GM23338 (cell line): Measurements from ENCODE around the gene TEDC1. TPM values are rescaled to one million over a fixed set of nuclear protein-coding genes. Genes with fewer than 3 reads are reported as not detected.

Experiments used
- ATAC-seq: fragments of 200-7000 bp; cut with Tn5 transposase; 3 replicates; pipeline ENCODE4 v1.9.1; 2020
- DNase-seq: peaks from one replicate; pipeline ENCODE4 v3.0.0-alpha.2; 2015; ENCODE audit warnings: low spot score
- H2AFZ ChIP-seq: fragments of 200-600 bp; sonication (generic); 2 replicates; pipeline ENCODE4 v1.8.0; 2016; ENCODE audit warnings: antibody characterized with exemption, mild to moderate bottlenecking, moderate library complexity
- H3F3A ChIP-seq: fragments of 200-600 bp; sonication (generic); replicated peaks from 2 replicates; pipeline ENCODE4 v1.8.0; 2017; ENCODE audit warnings: antibody characterized with exemption, mixed run types, low read depth
- H3K27ac ChIP-seq: fragments of 200-600 bp; sonication (generic); 2 replicates; pipeline ENCODE4 v1.6.1; 2016; ENCODE audit warnings: low read depth
- H3K27me3 ChIP-seq: fragments of 200-600 bp; sonication (generic); 2 replicates; pipeline ENCODE4 v1.8.0; 2016; ENCODE audit warnings: mild to moderate bottlenecking, mixed run types, moderate library complexity; ENCODE audit not compliant: insufficient read depth
- H3K36me3 ChIP-seq: fragments of 200-600 bp; sonication (generic); 2 replicates; pipeline ENCODE4 v1.8.0; 2016; ENCODE audit warnings: mild to moderate bottlenecking; ENCODE audit not compliant: insufficient read depth
- H3K4me1 ChIP-seq: fragments of 200-600 bp; sonication (generic); 2 replicates; pipeline ENCODE4 v1.8.0; 2016; ENCODE audit warnings: mild to moderate bottlenecking, moderate library complexity; ENCODE audit not compliant: insufficient read depth
- H3K4me2 ChIP-seq: fragments of 200-600 bp; sonication (generic); 2 replicates; pipeline ENCODE4 v1.7.1; 2017; ENCODE audit warnings: mixed run types
- H3K4me3 ChIP-seq: fragments of 200-600 bp; sonication (generic); 2 replicates; pipeline ENCODE4 v1.6.1; 2016; ENCODE audit warnings: mixed run types
- H3K79me2 ChIP-seq: fragments of 200-600 bp; sonication (generic); replicated peaks from 2 replicates; pipeline ENCODE4 v1.8.0; 2017; ENCODE audit warnings: mild to moderate bottlenecking; ENCODE audit not compliant: insufficient read depth
- H3K9me2 ChIP-seq: fragments of 200-600 bp; sonication (generic); 2 replicates; pipeline ENCODE4 v1.8.0; 2017; ENCODE audit not compliant: insufficient read depth
- H4K20me1 ChIP-seq: fragments of 200-600 bp; sonication (generic); replicated peaks from 2 replicates; pipeline ENCODE4 v1.8.0; 2017; ENCODE audit warnings: mild to moderate bottlenecking; ENCODE audit not compliant: insufficient read depth
- H3K27ac Mint-ChIP-seq: 2 replicates; pipeline ENCODE4 v1.8.0; 2020; ENCODE audit warnings: inconsistent platforms, mild to moderate bottlenecking, moderate library complexity, mixed read lengths
- H3K27me3 Mint-ChIP-seq: 3 replicates; pipeline ENCODE4 v1.8.0; 2022; ENCODE audit warnings: low read depth, mild to moderate bottlenecking, moderate library complexity, mixed read lengths, inconsistent platforms; ENCODE audit not compliant: insufficient read depth, poor library complexity
- H3K36me3 Mint-ChIP-seq: 3 replicates; pipeline ENCODE4 v1.8.0; 2021; ENCODE audit warnings: low read depth, mild to moderate bottlenecking, inconsistent platforms, moderate library complexity, mixed read lengths
- H3K4me1 Mint-ChIP-seq: 3 replicates; pipeline ENCODE4 v1.8.0; 2020; ENCODE audit warnings: mild to moderate bottlenecking, inconsistent platforms, mixed read lengths
- H3K4me3 Mint-ChIP-seq: 3 replicates; pipeline ENCODE4 v1.8.0; 2021; ENCODE audit warnings: moderate library complexity, mild to moderate bottlenecking, inconsistent platforms, mixed read lengths
- H3K9me3 Mint-ChIP-seq: 3 replicates; pipeline ENCODE4 v1.8.0; 2020; ENCODE audit warnings: moderate library complexity, mild to moderate bottlenecking, inconsistent platforms, mixed read lengths
- CREB1 ChIP-seq: fragments of 250-450 bp; sonication (Bioruptor Pico); IDR thresholded peaks from 2 replicates; pipeline ENCODE4 v1.5.0; 2020; ENCODE audit warnings: low read depth, mild to moderate bottlenecking, moderate library complexity
- EZH2 ChIP-seq: fragments of 200-600 bp; sonication (generic); IDR thresholded peaks from one replicate; pipeline ENCODE4 v1.8.0; 2017; ENCODE audit warnings: antibody characterized with exemption, mild to moderate bottlenecking, low read depth; ENCODE audit not compliant: unreplicated experiment
- EZH2phosphoT487 ChIP-seq: fragments of 200-600 bp; sonication (generic); IDR thresholded peaks from one replicate; pipeline ENCODE4 v1.8.1; 2018; ENCODE audit warnings: antibody characterized with exemption; ENCODE audit not compliant: unreplicated experiment
- JUNB ChIP-seq: IDR thresholded peaks from one replicate; pipeline ENCODE4 v1.6.1; 2016; ENCODE audit warnings: antibody characterized with exemption; ENCODE audit not compliant: unreplicated experiment
- NANOG ChIP-seq: IDR thresholded peaks from 2 replicates; pipeline ENCODE4 v1.6.1; 2016; ENCODE audit warnings: antibody characterized with exemption, borderline replicate concordance
- POLR2AphosphoS5 ChIP-seq: IDR thresholded peaks from 2 replicates; pipeline ENCODE4 v1.6.1; 2016; ENCODE audit warnings: antibody characterized with exemption, low read depth
- STAT1 ChIP-seq: IDR thresholded peaks from one replicate; pipeline ENCODE4 v1.6.1; 2016; ENCODE audit warnings: antibody characterized with exemption; ENCODE audit not compliant: unreplicated experiment
- ZNF114 ChIP-seq: fragments of 250-450 bp; sonication (Bioruptor Pico); IDR thresholded peaks from 2 replicates; pipeline ENCODE4 v1.5.0; 2020; ENCODE audit warnings: mild to moderate bottlenecking, moderate library complexity
- ZNF331 ChIP-seq: fragments of 250-450 bp; sonication (Bioruptor Pico); IDR thresholded peaks from 2 replicates; pipeline ENCODE4 v1.5.0; 2020; ENCODE audit warnings: low read depth, mild to moderate bottlenecking, moderate library complexity
- polyA plus RNA-seq: library from polyadenylated mRNA; unstranded; fragments of >200 nt; fragmentation: Nextera tagmentation; extraction: Ambion mirVana; gene quantifications from 2 replicates; pipeline ENCODE4 v1.2.1, GENCODE V29; 2016
- total RNA-seq: library from RNA; depleted of rRNA; stranded (reverse); fragments of >200 nt; shearing (Covaris generic); gene quantifications from 2 replicates; pipeline ENCODE4 v1.2.3, GENCODE V29; 2014
- TF ChIP-seq, protein P1 (sequence below): IDR thresholded peaks from one replicate; pipeline ENCODE4 v1.6.1; 2018; ENCODE audit warnings: antibody characterized with exemption; ENCODE audit not compliant: unreplicated experiment
- TF ChIP-seq, protein P2 (sequence below): IDR thresholded peaks from 2 replicates; pipeline ENCODE4 v1.6.1; 2016; ENCODE audit warnings: antibody characterized with exemption
- TF ChIP-seq, protein P3 (sequence below): fragments of 250-450 bp; sonication (Bioruptor Pico); IDR thresholded peaks from 2 replicates; pipeline ENCODE4 v1.5.0; 2020; ENCODE audit warnings: mild to moderate bottlenecking, moderate library complexity
- TF ChIP-seq, protein P4 (sequence below), 2 experiments: fragments of 200-600 bp in 1 of 2; sonication (generic) in 1 of 2; conservative IDR thresholded peaks; 2 replicates each; pipeline versions ENCODE4 v1.5.1 to v1.6.1; 2016 to 2017; ENCODE audit warnings: antibody characterized with exemption in 2 of 2, low read depth in 2 of 2, mild to moderate bottlenecking in 2 of 2, moderate library complexity in 1 of 2

TEDC1 gene
- total and polyA plus RNA-seq, 2 experiments from 2014 or later: 5.9 to 16.3 TPM

DNA sequence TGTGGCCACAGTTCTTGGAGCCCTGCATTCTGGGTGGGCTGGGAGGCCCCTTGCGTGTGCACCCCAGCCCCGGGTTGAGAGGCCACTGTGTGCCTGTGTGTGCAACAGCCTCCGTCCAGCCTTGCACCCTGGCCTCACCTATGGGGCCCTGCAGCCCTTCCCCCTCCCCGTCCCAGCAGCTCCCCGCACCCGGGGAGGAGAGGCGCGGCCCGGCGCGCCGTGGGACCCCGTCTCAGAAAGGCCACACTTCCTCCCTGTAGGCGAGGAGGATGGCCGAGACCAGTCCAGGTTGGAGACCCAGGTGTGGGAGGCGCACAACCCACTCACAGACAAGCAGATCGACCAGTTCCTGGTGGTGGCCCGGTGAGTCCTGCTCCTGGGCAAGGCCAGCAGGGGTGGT lies 33.0 kb upstream of the TEDC1 start:
- Histone ChIP-seq H3K27ac (no peak overlapping the region; the same call in 1 of the 2 replicates), H3K9me2 (no peaks in the 10 kb centered on the region), H3K4me3 (no peak overlapping the region), H3K36me3 (0 out of 2 replicates have a peak, but pooled peaks cover 3% of the 10 kb centered on the region), H2AFZ (no peak overlapping the region), H3K4me1 (no peaks in the 10 kb centered on the region), H4K20me1 (peaks cover 8% of the 10 kb centered on the region; the same call in 1 of the 2 replicates), H3K27me3 (no peaks in the 10 kb centered on the region), H3F3A (0 out of 2 replicates have a peak, but pooled peaks cover 7% of the 10 kb centered on the region), H3K4me2 (no peak overlapping the region), H3K79me2 (no peaks in the 10 kb centered on the region)
- DNase-seq: no peak
- TF ChIP-seq ZNF331 (CRISPR knock-in tag) (no peak), NANOG (no peak), STAT1 (no peak), ZNF114 (CRISPR knock-in tag) (no peak), EZH2 (no peak), CREB1 (CRISPR knock-in tag) (no peak), EZH2phosphoT487 (no peak), POLR2AphosphoS5 (no peak), JUNB (no peak)
- TF ChIP-seq, protein P1, sequence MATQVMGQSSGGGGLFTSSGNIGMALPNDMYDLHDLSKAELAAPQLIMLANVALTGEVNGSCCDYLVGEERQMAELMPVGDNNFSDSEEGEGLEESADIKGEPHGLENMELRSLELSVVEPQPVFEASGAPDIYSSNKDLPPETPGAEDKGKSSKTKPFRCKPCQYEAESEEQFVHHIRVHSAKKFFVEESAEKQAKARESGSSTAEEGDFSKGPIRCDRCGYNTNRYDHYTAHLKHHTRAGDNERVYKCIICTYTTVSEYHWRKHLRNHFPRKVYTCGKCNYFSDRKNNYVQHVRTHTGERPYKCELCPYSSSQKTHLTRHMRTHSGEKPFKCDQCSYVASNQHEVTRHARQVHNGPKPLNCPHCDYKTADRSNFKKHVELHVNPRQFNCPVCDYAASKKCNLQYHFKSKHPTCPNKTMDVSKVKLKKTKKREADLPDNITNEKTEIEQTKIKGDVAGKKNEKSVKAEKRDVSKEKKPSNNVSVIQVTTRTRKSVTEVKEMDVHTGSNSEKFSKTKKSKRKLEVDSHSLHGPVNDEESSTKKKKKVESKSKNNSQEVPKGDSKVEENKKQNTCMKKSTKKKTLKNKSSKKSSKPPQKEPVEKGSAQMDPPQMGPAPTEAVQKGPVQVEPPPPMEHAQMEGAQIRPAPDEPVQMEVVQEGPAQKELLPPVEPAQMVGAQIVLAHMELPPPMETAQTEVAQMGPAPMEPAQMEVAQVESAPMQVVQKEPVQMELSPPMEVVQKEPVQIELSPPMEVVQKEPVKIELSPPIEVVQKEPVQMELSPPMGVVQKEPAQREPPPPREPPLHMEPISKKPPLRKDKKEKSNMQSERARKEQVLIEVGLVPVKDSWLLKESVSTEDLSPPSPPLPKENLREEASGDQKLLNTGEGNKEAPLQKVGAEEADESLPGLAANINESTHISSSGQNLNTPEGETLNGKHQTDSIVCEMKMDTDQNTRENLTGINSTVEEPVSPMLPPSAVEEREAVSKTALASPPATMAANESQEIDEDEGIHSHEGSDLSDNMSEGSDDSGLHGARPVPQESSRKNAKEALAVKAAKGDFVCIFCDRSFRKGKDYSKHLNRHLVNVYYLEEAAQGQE: no peak
- TF ChIP-seq, protein P2, sequence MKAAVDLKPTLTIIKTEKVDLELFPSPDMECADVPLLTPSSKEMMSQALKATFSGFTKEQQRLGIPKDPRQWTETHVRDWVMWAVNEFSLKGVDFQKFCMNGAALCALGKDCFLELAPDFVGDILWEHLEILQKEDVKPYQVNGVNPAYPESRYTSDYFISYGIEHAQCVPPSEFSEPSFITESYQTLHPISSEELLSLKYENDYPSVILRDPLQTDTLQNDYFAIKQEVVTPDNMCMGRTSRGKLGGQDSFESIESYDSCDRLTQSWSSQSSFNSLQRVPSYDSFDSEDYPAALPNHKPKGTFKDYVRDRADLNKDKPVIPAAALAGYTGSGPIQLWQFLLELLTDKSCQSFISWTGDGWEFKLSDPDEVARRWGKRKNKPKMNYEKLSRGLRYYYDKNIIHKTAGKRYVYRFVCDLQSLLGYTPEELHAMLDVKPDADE: no peak
- TF ChIP-seq, protein P3, sequence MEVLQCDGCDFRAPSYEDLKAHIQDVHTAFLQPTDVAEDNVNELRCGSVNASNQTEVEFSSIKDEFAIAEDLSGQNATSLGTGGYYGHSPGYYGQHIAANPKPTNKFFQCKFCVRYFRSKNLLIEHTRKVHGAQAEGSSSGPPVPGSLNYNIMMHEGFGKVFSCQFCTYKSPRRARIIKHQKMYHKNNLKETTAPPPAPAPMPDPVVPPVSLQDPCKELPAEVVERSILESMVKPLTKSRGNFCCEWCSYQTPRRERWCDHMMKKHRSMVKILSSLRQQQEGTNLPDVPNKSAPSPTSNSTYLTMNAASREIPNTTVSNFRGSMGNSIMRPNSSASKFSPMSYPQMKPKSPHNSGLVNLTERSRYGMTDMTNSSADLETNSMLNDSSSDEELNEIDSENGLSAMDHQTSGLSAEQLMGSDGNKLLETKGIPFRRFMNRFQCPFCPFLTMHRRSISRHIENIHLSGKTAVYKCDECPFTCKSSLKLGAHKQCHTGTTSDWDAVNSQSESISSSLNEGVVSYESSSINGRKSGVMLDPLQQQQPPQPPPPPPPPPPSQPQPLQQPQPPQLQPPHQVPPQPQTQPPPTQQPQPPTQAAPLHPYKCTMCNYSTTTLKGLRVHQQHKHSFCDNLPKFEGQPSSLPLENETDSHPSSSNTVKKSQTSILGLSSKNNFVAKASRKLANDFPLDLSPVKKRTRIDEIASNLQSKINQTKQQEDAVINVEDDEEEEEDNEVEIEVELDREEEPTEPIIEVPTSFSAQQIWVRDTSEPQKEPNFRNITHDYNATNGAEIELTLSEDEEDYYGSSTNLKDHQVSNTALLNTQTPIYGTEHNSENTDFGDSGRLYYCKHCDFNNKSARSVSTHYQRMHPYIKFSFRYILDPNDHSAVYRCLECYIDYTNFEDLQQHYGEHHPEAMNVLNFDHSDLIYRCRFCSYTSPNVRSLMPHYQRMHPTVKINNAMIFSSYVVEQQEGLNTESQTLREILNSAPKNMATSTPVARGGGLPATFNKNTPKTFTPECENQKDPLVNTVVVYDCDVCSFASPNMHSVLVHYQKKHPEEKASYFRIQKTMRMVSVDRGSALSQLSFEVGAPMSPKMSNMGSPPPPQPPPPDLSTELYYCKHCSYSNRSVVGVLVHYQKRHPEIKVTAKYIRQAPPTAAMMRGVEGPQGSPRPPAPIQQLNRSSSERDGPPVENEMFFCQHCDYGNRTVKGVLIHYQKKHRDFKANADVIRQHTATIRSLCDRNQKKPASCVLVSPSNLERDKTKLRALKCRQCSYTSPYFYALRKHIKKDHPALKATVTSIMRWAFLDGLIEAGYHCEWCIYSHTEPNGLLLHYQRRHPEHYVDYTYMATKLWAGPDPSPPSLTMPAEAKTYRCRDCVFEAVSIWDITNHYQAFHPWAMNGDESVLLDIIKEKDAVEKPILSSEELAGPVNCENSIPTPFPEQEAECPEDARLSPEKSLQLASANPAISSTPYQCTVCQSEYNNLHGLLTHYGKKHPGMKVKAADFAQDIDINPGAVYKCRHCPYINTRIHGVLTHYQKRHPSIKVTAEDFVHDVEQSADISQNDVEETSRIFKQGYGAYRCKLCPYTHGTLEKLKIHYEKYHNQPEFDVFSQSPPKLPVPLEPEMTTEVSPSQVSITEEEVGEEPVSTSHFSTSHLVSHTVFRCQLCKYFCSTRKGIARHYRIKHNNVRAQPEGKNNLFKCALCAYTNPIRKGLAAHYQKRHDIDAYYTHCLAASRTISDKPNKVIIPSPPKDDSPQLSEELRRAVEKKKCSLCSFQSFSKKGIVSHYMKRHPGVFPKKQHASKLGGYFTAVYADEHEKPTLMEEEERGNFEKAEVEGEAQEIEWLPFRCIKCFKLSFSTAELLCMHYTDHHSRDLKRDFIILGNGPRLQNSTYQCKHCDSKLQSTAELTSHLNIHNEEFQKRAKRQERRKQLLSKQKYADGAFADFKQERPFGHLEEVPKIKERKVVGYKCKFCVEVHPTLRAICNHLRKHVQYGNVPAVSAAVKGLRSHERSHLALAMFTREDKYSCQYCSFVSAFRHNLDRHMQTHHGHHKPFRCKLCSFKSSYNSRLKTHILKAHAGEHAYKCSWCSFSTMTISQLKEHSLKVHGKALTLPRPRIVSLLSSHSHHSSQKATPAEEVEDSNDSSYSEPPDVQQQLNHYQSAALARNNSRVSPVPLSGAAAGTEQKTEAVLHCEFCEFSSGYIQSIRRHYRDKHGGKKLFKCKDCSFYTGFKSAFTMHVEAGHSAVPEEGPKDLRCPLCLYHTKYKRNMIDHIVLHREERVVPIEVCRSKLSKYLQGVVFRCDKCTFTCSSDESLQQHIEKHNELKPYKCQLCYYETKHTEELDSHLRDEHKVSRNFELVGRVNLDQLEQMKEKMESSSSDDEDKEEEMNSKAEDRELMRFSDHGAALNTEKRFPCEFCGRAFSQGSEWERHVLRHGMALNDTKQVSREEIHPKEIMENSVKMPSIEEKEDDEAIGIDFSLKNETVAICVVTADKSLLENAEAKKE: no peak
- TF ChIP-seq, protein P4, sequence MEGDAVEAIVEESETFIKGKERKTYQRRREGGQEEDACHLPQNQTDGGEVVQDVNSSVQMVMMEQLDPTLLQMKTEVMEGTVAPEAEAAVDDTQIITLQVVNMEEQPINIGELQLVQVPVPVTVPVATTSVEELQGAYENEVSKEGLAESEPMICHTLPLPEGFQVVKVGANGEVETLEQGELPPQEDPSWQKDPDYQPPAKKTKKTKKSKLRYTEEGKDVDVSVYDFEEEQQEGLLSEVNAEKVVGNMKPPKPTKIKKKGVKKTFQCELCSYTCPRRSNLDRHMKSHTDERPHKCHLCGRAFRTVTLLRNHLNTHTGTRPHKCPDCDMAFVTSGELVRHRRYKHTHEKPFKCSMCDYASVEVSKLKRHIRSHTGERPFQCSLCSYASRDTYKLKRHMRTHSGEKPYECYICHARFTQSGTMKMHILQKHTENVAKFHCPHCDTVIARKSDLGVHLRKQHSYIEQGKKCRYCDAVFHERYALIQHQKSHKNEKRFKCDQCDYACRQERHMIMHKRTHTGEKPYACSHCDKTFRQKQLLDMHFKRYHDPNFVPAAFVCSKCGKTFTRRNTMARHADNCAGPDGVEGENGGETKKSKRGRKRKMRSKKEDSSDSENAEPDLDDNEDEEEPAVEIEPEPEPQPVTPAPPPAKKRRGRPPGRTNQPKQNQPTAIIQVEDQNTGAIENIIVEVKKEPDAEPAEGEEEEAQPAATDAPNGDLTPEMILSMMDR (conservative IDR thresholded peaks at IDR 0.05; ENCODE audit: low read depth in 2 of 2): no peak
- no peaks in the 10 kb centered on the region for H3K4me1 Mint-ChIP-seq
- H3K27me3 Mint-ChIP-seq: peaks cover 13% of the 10 kb centered on the region
- H3K27ac Mint-ChIP-seq: no peak overlapping the region
- peaks cover 42% of the 10 kb centered on the region for H3K36me3 Mint-ChIP-seq
- ATAC-seq: no peak
- H3K4me3 Mint-ChIP-seq: no peak overlapping the region
- no peaks in the 10 kb centered on the region; the same call in 2 of the 3 replicates for H3K9me3 Mint-ChIP-seq
